Caco-2 (cell line): ENCODE results near the gene PPP2R3A. TPM values are rescaled to one million over a fixed set of nuclear protein-coding genes. Genes with fewer than 3 reads are reported as not detected.
"Not testable (repeated sequence)": the region's sequence is repeated elsewhere in the genome, so short reads cannot be mapped to it uniquely, and the experiment has no call there.

Experiments
- BruUV-seq: library from RNA; stranded (reverse); fragments of 400-500 nt; replicated peaks from 2 replicates; lab custom pipeline; 2021; lab: Mats Ljungman, UMichigan
- CTCF ChIA-PET: fragments of 300-600 bp; sonication (Branson Sonifier 250); formaldehyde crosslinking; loops from one replicate; lab custom pipeline; 2022; ENCODE audit warnings: antibody characterized with exemption; lab: Charles Lee
- POLR2A ChIA-PET: fragments of 300-600 bp; sonication (Branson Sonifier 250); formaldehyde crosslinking; loops from one replicate; lab custom pipeline; 2022; ENCODE audit warnings: antibody characterized with exemption; lab: Charles Lee
- DNase-seq, 2 experiments: peaks; one replicate each; pipeline versions ENCODE4 v3.0.0 to v3.0.0-alpha.2; 2020 to 2022
- H3K27me3 ChIP-seq: replicated peaks from 2 replicates; pipeline ENCODE4 v1.6.0; 2011; ENCODE audit warnings: low read length; ENCODE audit not compliant: control insufficient read depth, insufficient read depth
- H3K36me3 ChIP-seq: 2 replicates; pipeline ENCODE4 v1.5.1; 2011; ENCODE audit warnings: low read length; ENCODE audit not compliant: control insufficient read depth, insufficient read depth
- H3K4me1 ChIP-seq: fragments of 250-450 bp; sonication (Bioruptor Pico); 2 replicates; pipeline ENCODE4 v1.5.1; 2020; ENCODE audit warnings: mild to moderate bottlenecking
- H3K4me3 ChIP-seq: 2 replicates; pipeline ENCODE4 v1.5.1; 2011; ENCODE audit warnings: low read depth, mild to moderate bottlenecking, control low read depth, low read length
- H3K9me3 ChIP-seq: fragments of 250-450 bp; sonication (Bioruptor Pico); 2 replicates; pipeline ENCODE4 v1.5.1; 2020; ENCODE audit warnings: mild to moderate bottlenecking, moderate library complexity
- H3K27ac Mint-ChIP-seq: one replicate; pipeline ENCODE4 v1.8.0; 2022; ENCODE audit warnings: mixed read lengths; ENCODE audit not compliant: unreplicated experiment
- H3K27me3 Mint-ChIP-seq: one replicate; pipeline ENCODE4 v1.8.0; 2022; ENCODE audit warnings: mixed read lengths; ENCODE audit not compliant: insufficient read depth, unreplicated experiment
- H3K36me3 Mint-ChIP-seq: one replicate; pipeline ENCODE4 v1.8.0; 2022; ENCODE audit warnings: mild to moderate bottlenecking, mixed read lengths; ENCODE audit not compliant: insufficient read depth, unreplicated experiment
- H3K4me1 Mint-ChIP-seq: one replicate; pipeline ENCODE4 v1.8.0; 2022; ENCODE audit warnings: low read depth, mixed read lengths; ENCODE audit not compliant: unreplicated experiment
- H3K4me3 Mint-ChIP-seq: one replicate; pipeline ENCODE4 v1.8.0; 2022; ENCODE audit warnings: mild to moderate bottlenecking, moderate library complexity, mixed read lengths; ENCODE audit not compliant: unreplicated experiment
- H3K9me3 Mint-ChIP-seq: one replicate; pipeline ENCODE4 v1.8.0; 2022; ENCODE audit warnings: mixed read lengths; ENCODE audit not compliant: unreplicated experiment
- intact Hi-C: fragments of 100-400 bp; cut with micrococcal nuclease; formaldehyde crosslinking; loops from one replicate; pipeline ENCODE4 v1.10.0; 2022; ENCODE audit not compliant: unreplicated experiment
- total RNA-seq: library from RNA; stranded (reverse); gene quantifications from 2 replicates; pipeline ENCODE4 v1.2.3, GENCODE V29; 2022
- TF ChIP-seq, protein P1 (sequence below), 2 experiments: fragments of 200-600 bp in 1 of 2; IDR thresholded peaks; 1 replicate in 1 of 2; 2 replicates in 1 of 2; pipeline versions ENCODE4 v1.5.1 to v1.8.0; 2011 to 2022; ENCODE audit warnings: antibody characterized with exemption in 1 of 2, control low read depth in 1 of 2, inconsistent platforms in 1 of 2, low read depth in 1 of 2, low read length in 1 of 2, mild to moderate bottlenecking in 1 of 2, moderate library complexity in 1 of 2; ENCODE audit not compliant: insufficient read depth in 1 of 2, severe bottlenecking in 1 of 2, unreplicated experiment in 1 of 2

Gene PPP2R3A
- total RNA-seq, 1 experiment from 2014 or later, result 9.5 TPM

GRCh38 chr3:136109499-136109898 is 144.0 kb downstream of the PPP2R3A start:
- TF ChIP-seq, protein P1, sequence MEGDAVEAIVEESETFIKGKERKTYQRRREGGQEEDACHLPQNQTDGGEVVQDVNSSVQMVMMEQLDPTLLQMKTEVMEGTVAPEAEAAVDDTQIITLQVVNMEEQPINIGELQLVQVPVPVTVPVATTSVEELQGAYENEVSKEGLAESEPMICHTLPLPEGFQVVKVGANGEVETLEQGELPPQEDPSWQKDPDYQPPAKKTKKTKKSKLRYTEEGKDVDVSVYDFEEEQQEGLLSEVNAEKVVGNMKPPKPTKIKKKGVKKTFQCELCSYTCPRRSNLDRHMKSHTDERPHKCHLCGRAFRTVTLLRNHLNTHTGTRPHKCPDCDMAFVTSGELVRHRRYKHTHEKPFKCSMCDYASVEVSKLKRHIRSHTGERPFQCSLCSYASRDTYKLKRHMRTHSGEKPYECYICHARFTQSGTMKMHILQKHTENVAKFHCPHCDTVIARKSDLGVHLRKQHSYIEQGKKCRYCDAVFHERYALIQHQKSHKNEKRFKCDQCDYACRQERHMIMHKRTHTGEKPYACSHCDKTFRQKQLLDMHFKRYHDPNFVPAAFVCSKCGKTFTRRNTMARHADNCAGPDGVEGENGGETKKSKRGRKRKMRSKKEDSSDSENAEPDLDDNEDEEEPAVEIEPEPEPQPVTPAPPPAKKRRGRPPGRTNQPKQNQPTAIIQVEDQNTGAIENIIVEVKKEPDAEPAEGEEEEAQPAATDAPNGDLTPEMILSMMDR (IDR thresholded peaks at IDR 0.05; ENCODE audit: insufficient read depth in 1 of 2, low read depth in 1 of 2, low read length in 1 of 2, severe bottlenecking in 1 of 2, unreplicated experiment in 1 of 2), result no peak
- Histone ChIP-seq H3K9me3 (no peaks in the 10 kb centered on the region), H3K36me3 (no peaks in the 10 kb centered on the region), H3K4me1 (no peaks in the 10 kb centered on the region), H3K27me3 (no peaks in the 10 kb centered on the region), H3K4me3 (no peak overlapping the region)
- Mint-ChIP-seq H3K36me3 (peaks cover 11% of the 10 kb centered on the region), H3K4me1 (no peaks in the 10 kb centered on the region), H3K4me3 (no peak overlapping the region), H3K27me3 (no peaks in the 10 kb centered on the region), H3K9me3 (no peaks in the 10 kb centered on the region), H3K27ac (no peak overlapping the region)
- ChIA-PET POLR2A (no interaction called here), CTCF (no interaction called here)
- BruUV-seq, result no TSS peak
- intact Hi-C loops, result no loop called here
- no peak for DNase-seq

GRCh38 chr3:136110481-136110880 is 145.0 kb downstream of the PPP2R3A start:
- intact Hi-C loops, result no loop called here
- TF ChIP-seq, protein P1 (IDR thresholded peaks at IDR 0.05; ENCODE audit: insufficient read depth in 1 of 2, low read depth in 1 of 2, low read length in 1 of 2, severe bottlenecking in 1 of 2, unreplicated experiment in 1 of 2), result no peak
- peaks cover 6% of the 10 kb centered on the region for H3K36me3 Mint-ChIP-seq
- Histone ChIP-seq H3K4me1 (no peaks in the 10 kb centered on the region), H3K4me3 (no peak overlapping the region), H3K27me3 (no peaks in the 10 kb centered on the region), H3K36me3 (no peaks in the 10 kb centered on the region), H3K9me3 (no peaks in the 10 kb centered on the region)
- no peaks in the 10 kb centered on the region for H3K4me1 Mint-ChIP-seq
- BruUV-seq, result no TSS peak
- DNase-seq, result no peak
- peaks cover 5% of the 10 kb centered on the region for H3K9me3 Mint-ChIP-seq
- H3K27me3 Mint-ChIP-seq, result no peaks in the 10 kb centered on the region
- POLR2A ChIA-PET, result no interaction called here
- CTCF ChIA-PET, result no interaction called here
- no peak overlapping the region for H3K4me3 Mint-ChIP-seq
- H3K27ac Mint-ChIP-seq, result no peak overlapping the region

GRCh38 chr3:136114421-136114820 is 148.9 kb downstream of the PPP2R3A start:
- no TSS peak for BruUV-seq
- Mint-ChIP-seq H3K4me3 (no peak overlapping the region), H3K36me3 (no peaks in the 10 kb centered on the region), H3K9me3 (peaks cover 22% of the 10 kb centered on the region), H3K27ac (no peak overlapping the region), H3K27me3 (no peaks in the 10 kb centered on the region), H3K4me1 (no peaks in the 10 kb centered on the region)
- Histone ChIP-seq H3K27me3 (no peaks in the 10 kb centered on the region), H3K4me3 (no peak overlapping the region), H3K36me3 (no peaks in the 10 kb centered on the region), H3K9me3 (no peaks in the 10 kb centered on the region), H3K4me1 (no peaks in the 10 kb centered on the region)
- ChIA-PET POLR2A (no interaction called here), CTCF (no interaction called here)
- TF ChIP-seq, protein P1 (IDR thresholded peaks at IDR 0.05; ENCODE audit: insufficient read depth in 1 of 2, low read depth in 1 of 2, low read length in 1 of 2, severe bottlenecking in 1 of 2, unreplicated experiment in 1 of 2), result no peak
- no peak for DNase-seq
- intact Hi-C loops, result no loop called here

DNA sequence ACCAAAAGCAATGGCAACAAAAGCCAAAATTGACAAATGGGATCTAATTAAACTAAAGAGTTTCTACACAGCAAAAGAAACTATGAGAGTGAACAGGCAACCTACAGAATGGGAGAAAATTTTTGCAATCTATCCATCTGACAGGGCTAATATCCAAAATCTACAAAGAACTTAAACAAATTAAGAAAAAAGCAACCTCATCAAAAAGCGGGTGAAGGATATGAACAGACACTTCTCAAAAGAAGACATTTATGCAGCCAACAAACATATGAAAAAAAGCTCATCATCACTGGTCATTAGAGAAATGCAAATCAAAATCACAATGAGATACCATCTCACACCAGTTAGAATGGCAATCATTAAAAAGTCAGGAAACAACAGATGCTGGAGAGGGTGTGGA is 153.8 kb downstream of the PPP2R3A start:
- H3K36me3 ChIP-seq, H3K27ac Mint-ChIP-seq, H3K27me3 ChIP-seq, H3K4me1 Mint-ChIP-seq, H3K36me3 Mint-ChIP-seq, H3K27me3 Mint-ChIP-seq, H3K4me1 ChIP-seq, intact Hi-C loops, H3K4me3 ChIP-seq, BruUV-seq, CTCF ChIA-PET, DNase-seq, POLR2A ChIA-PET, H3K9me3 ChIP-seq, H3K4me3 Mint-ChIP-seq: not testable (repeated sequence)
- peaks cover 22% of the 10 kb centered on the region for H3K9me3 Mint-ChIP-seq

GRCh38 chr3:136119783-136120182 is 154.3 kb downstream of the PPP2R3A start:
- H3K27me3 ChIP-seq, H3K4me1 ChIP-seq, POLR2A ChIA-PET, DNase-seq, H3K4me1 Mint-ChIP-seq, H3K4me3 ChIP-seq, H3K9me3 ChIP-seq, H3K27ac Mint-ChIP-seq, CTCF ChIA-PET, H3K4me3 Mint-ChIP-seq, H3K36me3 Mint-ChIP-seq, intact Hi-C loops, H3K36me3 ChIP-seq, BruUV-seq, H3K27me3 Mint-ChIP-seq: not testable (repeated sequence)
- peaks cover 22% of the 10 kb centered on the region for H3K9me3 Mint-ChIP-seq
